22Rv1 (cell line): ENCODE results near the gene WIPI1.

Source experiments
- H3K27ac ChIP-seq: fragments of 450-650 bp; 2 replicates; pipeline ENCODE4 v1.5.1; 2017
- ZFX ChIP-seq: fragments of 450-650 bp; IDR thresholded peaks from 2 replicates; pipeline ENCODE4 v1.6.1; 2017; ENCODE audit warnings: antibody characterized with exemption, borderline replicate concordance
- TF ChIP-seq, protein P1 (sequence below): fragments of 450-650 bp; IDR thresholded peaks from 2 replicates; pipeline ENCODE4 v1.5.1; 2017; ENCODE audit warnings: mild to moderate bottlenecking

The WIPI1 gene

DNA sequence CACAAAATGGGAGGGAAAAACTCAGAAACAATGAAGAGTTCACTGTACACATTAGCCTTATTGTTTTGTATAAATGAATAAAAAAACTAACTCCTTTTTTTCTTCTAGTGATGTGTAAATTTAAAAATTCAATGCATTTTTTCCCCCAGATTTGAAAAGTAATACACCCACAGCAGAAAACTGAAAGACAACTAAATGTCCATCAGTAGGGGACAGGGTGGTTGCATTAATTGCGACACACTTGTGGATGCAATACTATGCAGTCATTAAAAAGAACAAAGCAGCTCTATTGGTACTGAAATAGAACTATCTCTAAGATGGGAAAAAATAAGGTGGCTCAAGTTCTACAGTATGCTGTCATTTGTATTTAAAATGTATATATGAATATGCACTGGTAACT, 13.7 kb upstream of the WIPI1 start:
- TF ChIP-seq ZFX = no peak
- TF ChIP-seq, protein P1, sequence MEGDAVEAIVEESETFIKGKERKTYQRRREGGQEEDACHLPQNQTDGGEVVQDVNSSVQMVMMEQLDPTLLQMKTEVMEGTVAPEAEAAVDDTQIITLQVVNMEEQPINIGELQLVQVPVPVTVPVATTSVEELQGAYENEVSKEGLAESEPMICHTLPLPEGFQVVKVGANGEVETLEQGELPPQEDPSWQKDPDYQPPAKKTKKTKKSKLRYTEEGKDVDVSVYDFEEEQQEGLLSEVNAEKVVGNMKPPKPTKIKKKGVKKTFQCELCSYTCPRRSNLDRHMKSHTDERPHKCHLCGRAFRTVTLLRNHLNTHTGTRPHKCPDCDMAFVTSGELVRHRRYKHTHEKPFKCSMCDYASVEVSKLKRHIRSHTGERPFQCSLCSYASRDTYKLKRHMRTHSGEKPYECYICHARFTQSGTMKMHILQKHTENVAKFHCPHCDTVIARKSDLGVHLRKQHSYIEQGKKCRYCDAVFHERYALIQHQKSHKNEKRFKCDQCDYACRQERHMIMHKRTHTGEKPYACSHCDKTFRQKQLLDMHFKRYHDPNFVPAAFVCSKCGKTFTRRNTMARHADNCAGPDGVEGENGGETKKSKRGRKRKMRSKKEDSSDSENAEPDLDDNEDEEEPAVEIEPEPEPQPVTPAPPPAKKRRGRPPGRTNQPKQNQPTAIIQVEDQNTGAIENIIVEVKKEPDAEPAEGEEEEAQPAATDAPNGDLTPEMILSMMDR = no peak
- no peak overlapping the region for H3K27ac ChIP-seq

- H3K27ac ChIP-seq = no peak overlapping the region
- TF ChIP-seq, protein P1 = no peak
- TF ChIP-seq ZFX = no peak
Measured at GRCh38 chr17:68468788-68469187, 11.5 kb upstream of the WIPI1 start.

DNA sequence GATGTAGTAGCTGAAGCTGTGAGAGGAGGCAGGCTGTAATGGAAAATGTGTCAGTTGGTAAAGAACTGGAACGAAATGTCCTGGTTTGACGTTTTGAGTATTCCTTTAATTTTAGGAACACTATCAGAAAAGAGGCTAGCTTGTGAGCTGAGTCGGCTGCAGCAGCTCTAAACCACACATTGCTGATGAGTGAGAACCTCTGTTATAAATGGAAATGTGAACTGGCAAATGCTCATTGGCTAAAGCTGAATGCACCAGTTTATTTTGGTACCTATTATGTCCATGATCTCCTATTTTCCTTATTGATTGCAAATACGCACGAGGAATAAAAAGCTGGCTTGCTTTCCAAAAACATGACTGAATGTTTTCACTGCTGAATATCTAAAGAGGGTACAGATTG, 11.0 kb upstream of the WIPI1 start:
- no peak overlapping the region for H3K27ac ChIP-seq
- TF ChIP-seq, protein P1 = no peak
- no peak for TF ChIP-seq ZFX

- no peak for TF ChIP-seq ZFX
- TF ChIP-seq, protein P1 = peak; percentile 41
Measured at GRCh38 chr17:68463211-68464019, 6.1 kb upstream of the WIPI1 start.

GRCh38 chr17:68462381-68463210, 5.3 kb upstream of the WIPI1 start:
- H3K27ac ChIP-seq = no peak overlapping the region
- TF ChIP-seq, protein P1 = peak; percentile 79
- no peak for TF ChIP-seq ZFX

More at GRCh38 chr17:68463211-68464019, 6.1 kb upstream of the WIPI1 start:
- H3K27ac ChIP-seq = no peak overlapping the region

- H3K27ac ChIP-seq = no peak overlapping the region
- TF ChIP-seq ZFX = no peak
- TF ChIP-seq, protein P1 = no peak
Measured at GRCh38 chr17:68461589-68461988, 4.3 kb upstream of the WIPI1 start.
